Posterior cingulate gyrus (tissue), 11 donors: ENCODE measurements around the gene PSTPIP1.
A peak's percentile ranks its signal among the peaks of the same experiment; 100 is the strongest.

Experiments
- DNase-seq, 10 donors: peaks; one replicate each; pipeline versions ENCODE4 v3.0.0 to v3.0.0-alpha.2; 2020 to 2021; ENCODE audit warnings: mixed read lengths in 3 of 10
- intact Hi-C: fragments of 100-400 bp; cut with DNase I; formaldehyde crosslinking; loops from one replicate; pipeline ENCODE4 v1.15.1; 2023

Gene PSTPIP1

GRCh38 chr15:77027697-77028450, 32.9 kb downstream of the PSTPIP1 start:
- intact Hi-C loops = no loop called here
- peak in 6 of 10 donors; percentile 5 to 83 (median 43) for DNase-seq

- DNase-seq = peak in 6 of 10 donors; percentile 7 to 73 (median 28)
Observed at GRCh38 chr15:77028451-77029165, 33.7 kb downstream of the PSTPIP1 start.

GRCh38 chr15:77029166-77030047, 34.5 kb downstream of the PSTPIP1 start:
- DNase-seq = peak in 7 of 10 donors; percentile 5 to 61 (median 22)

More at GRCh38 chr15:77028451-77029165, 33.7 kb downstream of the PSTPIP1 start:
- intact Hi-C loops = no loop called here

GRCh38 chr15:77030048-77030927, 35.4 kb downstream of the PSTPIP1 start:
- DNase-seq = peak in 7 of 10 donors; percentile 6 to 89 (median 27)

More at GRCh38 chr15:77029166-77030047, 34.5 kb downstream of the PSTPIP1 start:
- intact Hi-C loops = no loop called here

GRCh38 chr15:77030928-77031375, 36.0 kb downstream of the PSTPIP1 start:
- intact Hi-C loops = no loop called here
- DNase-seq = peak in 7 of 10 donors; percentile 6 to 82 (median 18)

More at GRCh38 chr15:77030048-77030927, 35.4 kb downstream of the PSTPIP1 start:
- intact Hi-C loops = no loop called here

GRCh38 chr15:77031376-77032050, 36.6 kb downstream of the PSTPIP1 start:
- intact Hi-C loops = no loop called here
- DNase-seq = peak in 6 of 10 donors; percentile 6 to 78 (median 28)

DNA sequence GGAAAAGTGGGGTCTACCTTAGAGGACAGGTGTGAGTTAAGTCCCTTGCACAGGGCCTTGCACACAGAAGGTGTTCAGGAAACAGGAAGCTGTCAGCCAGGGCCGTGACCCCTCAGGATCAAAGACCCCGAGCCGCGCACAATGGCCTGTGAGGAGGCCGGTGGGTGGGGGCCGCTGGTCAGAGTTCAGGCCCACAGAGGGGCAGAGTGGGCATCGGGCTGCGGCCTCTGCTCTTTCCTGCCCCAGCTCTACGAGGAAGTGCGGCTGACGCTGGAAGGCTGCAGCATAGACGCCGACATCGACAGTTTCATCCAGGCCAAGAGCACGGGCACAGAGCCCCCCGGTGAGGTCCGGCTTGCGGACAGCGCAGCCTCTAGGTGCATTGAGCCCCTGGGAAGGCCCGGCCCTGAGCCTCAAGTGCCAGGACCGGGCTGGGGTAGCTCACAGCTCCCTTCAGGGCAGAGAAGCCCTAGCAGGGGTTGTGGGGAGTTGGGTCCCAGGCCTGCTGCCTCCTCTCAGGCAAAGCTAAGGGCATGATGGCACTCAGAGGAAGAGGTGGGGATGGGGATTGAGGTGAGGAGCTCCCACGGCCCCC, 37.2 kb downstream of the PSTPIP1 start:
- intact Hi-C loops = no loop called here

GRCh38 chr15:77032647-77033416, 37.9 kb downstream of the PSTPIP1 start:
- intact Hi-C loops = no loop called here
- peak in 6 of 10 donors; percentile 3 to 63 (median 35) for DNase-seq

More for the DNA sequence above, 37.2 kb downstream of the PSTPIP1 start:
- peak in 7 of 10 donors; percentile 5 to 76 (median 24) for DNase-seq

- intact Hi-C loops = no loop called here
- DNase-seq = peak in 2 of 10 donors; percentile 35 to 63
Observed at GRCh38 chr15:77033417-77033728, 38.4 kb downstream of the PSTPIP1 start.

GRCh38 chr15:77033729-77034671, 39.1 kb downstream of the PSTPIP1 start:
- intact Hi-C loops = no loop called here
- peak in 7 of 10 donors; percentile 1 to 67 (median 9) for DNase-seq

GRCh38 chr15:77034695-77035489, 40.0 kb downstream of the PSTPIP1 start:
- peak in 8 of 10 donors; percentile 24 to 93 (median 62) for DNase-seq
- intact Hi-C loops = no loop called here

- intact Hi-C loops = no loop called here
- peak in 5 of 10 donors; percentile 1 to 60 (median 7) for DNase-seq
Observed at GRCh38 chr15:77035584-77035983, 40.7 kb downstream of the PSTPIP1 start.

DNA sequence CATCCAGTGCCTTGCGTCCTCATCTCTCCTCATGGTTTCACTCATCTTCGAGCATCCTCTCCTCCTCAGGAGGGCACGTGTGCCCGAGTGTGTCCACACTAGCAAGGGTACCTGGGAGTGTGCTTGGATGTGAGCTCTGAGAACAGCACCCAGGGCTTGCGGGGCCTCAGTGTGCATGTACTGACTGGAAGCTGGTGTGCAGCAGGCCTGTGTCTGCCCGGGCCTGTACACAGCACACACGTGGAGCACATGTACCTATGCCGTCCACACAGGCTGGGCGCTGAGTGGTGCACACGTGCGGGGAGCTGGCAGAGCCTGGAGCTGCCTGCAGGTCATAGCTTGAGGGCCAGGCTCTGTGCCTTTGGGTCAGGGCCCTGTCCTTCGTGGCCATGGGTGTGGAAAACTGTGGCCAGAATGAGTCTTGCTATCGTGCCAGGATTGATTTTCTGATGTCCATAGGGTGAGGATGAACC, 41.1 kb downstream of the PSTPIP1 start:
- DNase-seq = peak in 6 of 10 donors; percentile 1 to 78 (median 17)
- intact Hi-C loops = no loop called here

DNA sequence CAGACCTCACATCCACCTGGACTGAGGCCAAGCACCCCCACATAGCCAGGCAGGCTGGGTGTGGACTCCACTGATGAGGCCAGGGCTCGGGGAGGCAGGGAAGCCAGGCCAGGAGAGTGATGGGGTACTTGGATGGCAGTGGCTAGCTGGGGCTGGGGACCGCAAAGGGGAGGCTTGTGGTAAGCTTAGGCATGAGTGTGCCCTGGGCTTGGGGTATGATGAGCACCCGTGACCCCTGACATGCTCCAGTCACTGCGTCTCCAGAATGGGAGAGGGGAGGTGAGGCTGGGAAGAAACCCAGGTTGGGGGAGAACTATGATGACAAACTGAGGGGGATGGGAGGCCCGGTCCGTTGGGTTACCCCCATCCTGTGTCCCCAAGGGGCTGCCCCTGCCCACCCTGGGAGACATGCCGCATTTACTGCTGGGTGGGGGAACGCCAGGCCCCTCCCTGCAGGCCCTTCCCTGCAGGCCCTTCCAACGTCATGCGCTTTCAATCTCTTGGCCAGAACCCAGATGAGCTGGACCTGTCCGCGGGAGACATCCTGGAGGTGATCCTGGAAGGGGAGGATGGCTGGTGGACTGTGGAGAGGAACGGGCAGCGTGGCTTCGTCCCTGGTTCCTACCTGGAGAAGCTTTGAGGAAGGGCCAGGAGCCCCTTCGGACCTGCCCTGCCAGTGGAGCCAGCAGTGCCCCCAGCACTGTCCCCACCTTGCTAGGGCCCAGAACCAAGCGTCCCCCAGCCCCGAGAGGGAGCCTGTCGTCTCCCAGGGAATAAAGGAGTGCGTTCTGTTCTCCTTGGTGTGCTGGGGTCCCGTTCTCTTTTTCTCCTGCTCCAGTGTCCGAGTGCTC, 41.8 kb downstream of the PSTPIP1 start:
- DNase-seq = peak in 7 of 10 donors; percentile 1 to 70 (median 15)

More for the DNA sequence above, 41.8 kb downstream of the PSTPIP1 start:
- intact Hi-C loops = no loop called here
